PC-3 (cell line): ENCODE measurements around the gene MTCL1.

ENCODE experiments used
- CTCF ChIP-seq: fragments of 300-600 bp; sonication (generic); conservative IDR thresholded peaks from 2 replicates; pipeline ENCODE4 v1.5.1; 2017; ENCODE audit warnings: antibody characterized with exemption, low read depth, mild to moderate bottlenecking, low read length
- EZH2 ChIP-seq: fragments of 300-600 bp; sonication (generic); IDR thresholded peaks from one replicate; pipeline ENCODE4 v1.6.1; 2017; ENCODE audit warnings: antibody characterized with exemption, mild to moderate bottlenecking, low read length; ENCODE audit not compliant: unreplicated experiment
- EZH2phosphoT487 ChIP-seq: fragments of 300-600 bp; sonication (generic); IDR thresholded peaks from 2 replicates; pipeline ENCODE4 v1.6.1; 2018; ENCODE audit warnings: mild to moderate bottlenecking, antibody characterized with exemption, low read length, borderline replicate concordance

GRCh38 chr18:8702668-8703067, 2.7 kb upstream of the MTCL1 start:
- TF ChIP-seq CTCF, result no peak
- no peak for TF ChIP-seq EZH2
- TF ChIP-seq EZH2phosphoT487, result no peak
